ENCODE results near the gene CLEC2D. TPM values are rescaled to one million over a fixed set of nuclear protein-coding genes. Genes with fewer than 3 reads are reported as not detected.
"Not testable (repeated sequence)": the region's sequence is repeated elsewhere in the genome, so short reads cannot be mapped to it uniquely, and the experiment has no call there.

Gene CLEC2D
- total and polyA plus RNA-seq, 7 experiments from 2014 or later, result 182 to 378 (median 323) TPM

- Mint-ChIP-seq H3K36me3 (peaks cover 8 to 62% (median 41%) of the 10 kb centered on the region in 5 donors), H3K4me3 (peak overlapping the region in 8 of 10 donors; percentile 8 to 82 (median 60)), H3K27me3 (no peaks in the 10 kb centered on the region), H3K4me1 (peaks cover 31 to 82% (median 72%) of the 10 kb centered on the region in 7 donors), H3K27ac (peak overlapping the region; percentile 62 to 96 (median 91)), H3K9me3 (peaks cover 4 to 71% (median 39%) of the 10 kb centered on the region in 11 donors)
- H3K27me3 ChIP-seq (ENCODE audit: control insufficient read depth in 2 of 2, insufficient read depth in 2 of 2, low read length in 2 of 2), result no peaks in the 10 kb centered on the region
- H3K9me3 ChIP-seq (ENCODE audit: control insufficient read depth in 2 of 3, low read length in 3 of 3), result peaks cover 0 to 28% (median 4%) of the 10 kb centered on the region in 3 experiments
- H3K27ac ChIP-seq (ENCODE audit: low read depth, low read length), result peak overlapping the region; percentile 32
- intact Hi-C loops (cut with micrococcal nuclease), result loop anchor here (10.0 kb wide), 2 partner anchors 186 to 236 kb away; no protein-coding TSS in a partner anchor
- ATAC-seq, result no peak
- DNase-seq, result no peak
- ChIA-PET POLR2A (interaction anchor here (0.6 to 6.6 kb wide), 15 partner anchors 8 to 349 kb away, joined by 3 to 104 read pairs (median 6); partner anchors contain the start of gene CLEC2D), CTCF (interaction anchor here (0.9 to 1.2 kb wide), 3 partner anchors 41 to 86 kb away, joined by 3 to 4 read pairs (median 4); no protein-coding TSS in a partner anchor)
- H3K4me3 ChIP-seq (ENCODE audit: low read length), result no peak overlapping the region
- peaks cover 22 to 29% of the 10 kb centered on the region in 2 donors for H3K4me1 ChIP-seq (ENCODE audit: control insufficient read depth in 2 of 2, insufficient read depth in 2 of 2, low read length in 2 of 2)
- peaks cover 0 to 9% (median 2%) of the 10 kb centered on the region in 3 experiments for H3K36me3 ChIP-seq (ENCODE audit: control insufficient read depth in 2 of 3, insufficient read depth in 3 of 3, low read length in 3 of 3)
These were observed 31.1 kb downstream of the CLEC2D start for GRCh38 chr12:9700606-9700956.

GRCh38 chr12:9701380-9702154, 32.1 kb downstream of the CLEC2D start:
- Mint-ChIP-seq H3K4me3 (peak overlapping the region; percentile 65 to 85 (median 80)), H3K27ac (peak overlapping the region; percentile 83 to 97 (median 94)), H3K36me3 (peaks cover 13 to 61% (median 36%) of the 10 kb centered on the region in 5 donors), H3K4me1 (peaks cover 40 to 84% (median 80%) of the 10 kb centered on the region in 7 donors), H3K27me3 (no peaks in the 10 kb centered on the region), H3K9me3 (peaks cover 3 to 70% (median 30%) of the 10 kb centered on the region in 11 donors)
- peaks cover 31 to 37% of the 10 kb centered on the region in 2 donors for H3K4me1 ChIP-seq (ENCODE audit: control insufficient read depth in 2 of 2, insufficient read depth in 2 of 2, low read length in 2 of 2)
- peaks cover 0 to 2% (median 0%) of the 10 kb centered on the region in 3 experiments for H3K36me3 ChIP-seq (ENCODE audit: control insufficient read depth in 2 of 3, insufficient read depth in 3 of 3, low read length in 3 of 3)
- POLR2A ChIA-PET, result interaction anchor here (0.7 to 6.6 kb wide), 18 partner anchors 10 to 167 kb away, joined by 3 to 104 read pairs (median 6); partner anchors contain the start of gene CLEC2D
- ATAC-seq (peak; percentile 68), DNase-seq (peak in 5 of 9 donors; percentile 21 to 52 (median 35))
- H3K4me3 ChIP-seq (ENCODE audit: low read length), result peak overlapping the region; percentile 27
- intact Hi-C loops (cut with micrococcal nuclease), result loop anchor here (1.0 to 10.0 kb wide), 5 partner anchors 8 to 237 kb away; no protein-coding TSS in a partner anchor
- CTCF ChIA-PET, result interaction anchor here (0.6 to 2.9 kb wide), 7 partner anchors 16 to 96 kb away, joined by 3 to 15 read pairs (median 3); no protein-coding TSS in a partner anchor
- H3K27me3 ChIP-seq (ENCODE audit: control insufficient read depth in 2 of 2, insufficient read depth in 2 of 2, low read length in 2 of 2), result no peaks in the 10 kb centered on the region
- peaks cover 0 to 23% (median 7%) of the 10 kb centered on the region in 3 experiments for H3K9me3 ChIP-seq (ENCODE audit: control insufficient read depth in 2 of 3, low read length in 3 of 3)
- H3K27ac ChIP-seq (ENCODE audit: low read depth, low read length), result peak overlapping the region; percentile 61

GRCh38 chr12:9702255-9702654, 32.7 kb downstream of the CLEC2D start:
- peak overlapping the region; percentile 27 for H3K4me3 ChIP-seq (ENCODE audit: low read length)

GRCh38 chr12:9704561-9704960, 35.0 kb downstream of the CLEC2D start:
- peaks cover 49 to 56% of the 10 kb centered on the region in 2 donors for H3K4me1 ChIP-seq (ENCODE audit: control insufficient read depth in 2 of 2, insufficient read depth in 2 of 2, low read length in 2 of 2)
- H3K27ac ChIP-seq (ENCODE audit: low read depth, low read length); H3K4me3 ChIP-seq (ENCODE audit: low read length); H3K27me3 ChIP-seq (ENCODE audit: control insufficient read depth in 2 of 2, insufficient read depth in 2 of 2, low read length in 2 of 2); DNase-seq; CTCF ChIA-PET; H3K27me3 Mint-ChIP-seq; ATAC-seq; H3K36me3 ChIP-seq (ENCODE audit: control insufficient read depth in 2 of 3, insufficient read depth in 3 of 3, low read length in 3 of 3); H3K9me3 ChIP-seq (ENCODE audit: control insufficient read depth in 2 of 3, low read length in 3 of 3): not testable (repeated sequence)
- intact Hi-C loops (cut with micrococcal nuclease), result loop anchor here (10.0 kb wide), 2 partner anchors 190 to 240 kb away; no protein-coding TSS in a partner anchor
- POLR2A ChIA-PET, result interaction anchor here (0.6 to 6.6 kb wide), 6 partner anchors 28 to 71 kb away, joined by 4 to 104 read pairs (median 6); partner anchors contain the start of gene CLEC2D
- peaks cover 44 to 96% (median 90%) of the 10 kb centered on the region in 7 donors for H3K4me1 Mint-ChIP-seq
- peaks cover 10 to 56% (median 18%) of the 10 kb centered on the region in 5 donors for H3K36me3 Mint-ChIP-seq
- peaks cover 3 to 44% (median 16%) of the 10 kb centered on the region in 11 donors for H3K9me3 Mint-ChIP-seq
- H3K27ac Mint-ChIP-seq, result peak overlapping the region in 8 of 9 donors; percentile 41 to 95 (median 76)
- H3K4me3 Mint-ChIP-seq, result peak overlapping the region in 4 of 10 donors; percentile 10 to 70 (median 23)

More at GRCh38 chr12:9702255-9702654, 32.7 kb downstream of the CLEC2D start:
- intact Hi-C loops (cut with micrococcal nuclease), result loop anchor here (1.0 to 10.0 kb wide), 5 partner anchors 9 to 237 kb away; no protein-coding TSS in a partner anchor
- ATAC-seq (peak; percentile 79), DNase-seq (peak in 8 of 9 donors; percentile 44 to 78 (median 70))
- Mint-ChIP-seq H3K27me3 (no peaks in the 10 kb centered on the region), H3K36me3 (peaks cover 13 to 58% (median 29%) of the 10 kb centered on the region in 5 donors), H3K27ac (peak overlapping the region; percentile 83 to 97 (median 94)), H3K4me3 (peak overlapping the region; percentile 65 to 85 (median 80)), H3K4me1 (peaks cover 45 to 89% (median 85%) of the 10 kb centered on the region in 7 donors), H3K9me3 (peaks cover 3 to 64% (median 26%) of the 10 kb centered on the region in 11 donors)
- Histone ChIP-seq H3K4me1 (ENCODE audit: control insufficient read depth in 2 of 2, insufficient read depth in 2 of 2, low read length in 2 of 2) (peaks cover 36 to 42% of the 10 kb centered on the region in 2 donors), H3K9me3 (ENCODE audit: control insufficient read depth in 2 of 3, low read length in 3 of 3) (peaks cover 0 to 22% (median 8%) of the 10 kb centered on the region in 3 experiments), H3K27ac (ENCODE audit: low read depth, low read length) (peak overlapping the region; percentile 61), H3K36me3 (ENCODE audit: control insufficient read depth in 2 of 3, insufficient read depth in 3 of 3, low read length in 3 of 3) (no peaks in the 10 kb centered on the region), H3K27me3 (ENCODE audit: control insufficient read depth in 2 of 2, insufficient read depth in 2 of 2, low read length in 2 of 2) (no peaks in the 10 kb centered on the region)
- ChIA-PET POLR2A (interaction anchor here (0.7 to 6.6 kb wide), 18 partner anchors 9 to 166 kb away, joined by 3 to 104 read pairs (median 6); partner anchors contain the start of gene CLEC2D), CTCF (interaction anchor here (0.6 to 2.9 kb wide), 6 partner anchors 15 to 96 kb away, joined by 3 to 15 read pairs (median 4); no protein-coding TSS in a partner anchor)

- CTCF ChIA-PET, result interaction anchor here (0.7 to 7.6 kb wide), 5 partner anchors 16 to 73 kb away, joined by 3 to 89 read pairs (median 4); partner anchors contain the start of gene CLEC2D
- H3K36me3 Mint-ChIP-seq, result peaks cover 5 to 53% (median 13%) of the 10 kb centered on the region in 5 donors
- H3K9me3 ChIP-seq (ENCODE audit: control insufficient read depth in 2 of 3, low read length in 3 of 3), result peaks cover 0 to 3% (median 0%) of the 10 kb centered on the region in 3 experiments
These were observed 36.7 kb downstream of the CLEC2D start for GRCh38 chr12:9706086-9706685.

More at GRCh38 chr12:9706086-9706685, 36.7 kb downstream of the CLEC2D start:
- peak overlapping the region; percentile 50 for H3K27ac ChIP-seq (ENCODE audit: low read depth, low read length)
- no peaks in the 10 kb centered on the region for H3K36me3 ChIP-seq (ENCODE audit: control insufficient read depth in 2 of 3, insufficient read depth in 3 of 3, low read length in 3 of 3)
- no peaks in the 10 kb centered on the region for H3K27me3 Mint-ChIP-seq
- intact Hi-C loops (cut with micrococcal nuclease), result loop anchor here (2.0 to 10.0 kb wide), 4 partner anchors 19 to 241 kb away; no protein-coding TSS in a partner anchor
- POLR2A ChIA-PET, result interaction anchor here (0.7 to 5.3 kb wide), 16 partner anchors 9 to 91 kb away, joined by 3 to 79 read pairs (median 4); no protein-coding TSS in a partner anchor
- no peaks in the 10 kb centered on the region for H3K27me3 ChIP-seq (ENCODE audit: control insufficient read depth in 2 of 2, insufficient read depth in 2 of 2, low read length in 2 of 2)
- peak in 2 of 9 donors; percentile 22 to 23 for DNase-seq
- no peak for ATAC-seq
- peaks cover 44 to 95% (median 88%) of the 10 kb centered on the region in 7 donors for H3K4me1 Mint-ChIP-seq
- H3K27ac Mint-ChIP-seq, result peak overlapping the region; percentile 58 to 96 (median 87)
- H3K4me3 ChIP-seq (ENCODE audit: low read length), result peak overlapping the region; percentile 13
- H3K4me1 ChIP-seq (ENCODE audit: control insufficient read depth in 2 of 2, insufficient read depth in 2 of 2, low read length in 2 of 2), result peaks cover 49% of the 10 kb centered on the region in 2 donors
- H3K9me3 Mint-ChIP-seq, result peaks cover 0 to 28% (median 12%) of the 10 kb centered on the region in 11 donors
- H3K4me3 Mint-ChIP-seq, result peak overlapping the region in 9 of 10 donors; percentile 61 to 81 (median 70)

Measured in naive thymus-derived CD4-positive, alpha-beta T cell (primary cell).